Measurements from ENCODE around the gene NTSR2.
"Not testable (repeated sequence)": the region's sequence is repeated elsewhere in the genome, so short reads cannot be mapped to it uniquely, and the experiment has no call there.

The NTSR2 gene

DNA sequence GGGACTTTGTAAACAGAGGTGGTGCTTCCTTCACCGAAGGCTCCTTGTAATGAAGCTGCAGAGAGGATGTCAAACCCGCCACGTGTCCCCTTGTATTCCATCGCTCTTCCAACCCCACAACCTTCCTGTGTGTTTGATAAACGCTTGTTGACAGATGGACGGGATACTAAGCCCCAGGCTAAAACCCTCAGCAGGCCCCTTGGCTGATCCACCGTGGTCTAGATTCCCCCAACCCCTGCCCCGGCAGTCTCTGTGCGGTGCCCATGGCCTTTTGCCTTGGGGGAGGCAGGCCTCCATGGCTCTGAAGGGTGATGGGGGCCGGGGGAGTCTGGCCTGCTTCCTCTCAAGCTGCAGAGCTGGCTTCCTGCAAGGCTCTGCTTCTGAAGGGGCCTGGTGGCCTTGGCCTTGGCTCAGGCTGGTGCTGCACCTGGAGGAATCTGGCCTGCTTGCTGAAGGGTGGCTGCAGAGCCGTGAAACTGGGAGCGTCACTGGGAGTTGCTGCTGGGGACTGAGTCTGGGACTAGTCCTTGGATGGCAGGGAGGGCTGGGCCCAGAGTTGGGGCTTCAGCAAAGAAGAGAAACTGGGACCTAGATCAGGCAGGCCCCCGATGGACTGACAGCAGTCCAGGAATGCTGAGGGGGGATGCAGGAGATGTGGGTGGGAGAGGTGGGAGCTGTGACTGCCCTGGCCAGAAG lies 9.6 kb upstream of the NTSR2 start:
- DNase-seq (ENCODE audit: low read depth in 2 of 2): no peak

DNA sequence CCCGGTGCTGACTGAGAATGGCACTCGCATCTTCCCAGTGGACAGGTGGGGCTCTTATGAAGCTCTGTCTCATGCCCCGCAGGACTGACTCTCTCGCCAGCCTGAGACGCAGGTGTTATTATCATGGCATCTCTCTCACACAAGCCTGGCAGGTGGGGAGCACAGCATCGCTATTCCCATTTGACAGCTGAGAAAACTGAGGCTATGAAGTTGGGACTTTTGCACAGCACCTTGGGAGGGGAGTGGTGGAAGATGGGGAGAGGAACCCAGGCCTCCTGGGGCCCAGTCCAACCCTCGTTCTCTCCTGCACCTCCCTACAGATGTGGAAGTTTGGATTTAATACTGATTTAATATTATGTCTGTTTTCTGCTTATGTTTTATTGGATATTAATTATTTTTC lies 9.0 kb upstream of the NTSR2 start:
- DNase-seq (ENCODE audit: low read depth in 2 of 2): no peak

DNA sequence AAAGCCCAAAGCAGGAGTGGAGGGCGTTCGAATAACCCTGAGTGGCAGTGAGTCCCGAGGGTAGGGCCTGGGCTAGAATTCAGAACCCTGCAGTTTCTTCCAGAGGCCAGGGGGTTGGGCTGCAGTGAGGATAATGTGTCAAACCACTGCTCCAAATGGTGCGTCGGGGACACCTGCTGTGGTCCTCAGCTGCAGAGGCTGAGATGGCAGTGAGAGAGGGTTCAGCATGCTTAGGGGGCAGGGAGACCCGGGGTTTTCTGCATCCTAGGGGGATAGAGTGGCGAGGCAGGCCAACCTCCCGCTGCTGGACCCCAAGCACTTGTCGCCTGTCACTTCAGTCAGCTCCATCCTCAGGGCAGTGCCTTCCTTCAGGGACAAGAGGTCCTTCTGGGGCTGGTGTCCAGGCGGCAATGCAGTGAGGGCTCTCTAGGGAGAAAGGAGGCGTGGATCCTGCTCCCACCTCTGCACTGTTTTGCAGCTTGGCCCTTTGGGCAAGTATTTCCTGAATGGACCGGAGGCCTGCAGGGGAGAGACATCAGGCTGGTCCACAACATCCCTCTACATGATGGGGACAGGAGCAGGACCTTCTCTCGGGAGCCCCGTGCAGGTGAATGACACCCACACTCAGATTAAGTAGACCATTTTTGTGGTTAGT lies 8.4 kb upstream of the NTSR2 start:
- no peak for DNase-seq (ENCODE audit: low read depth in 2 of 2)

DNA sequence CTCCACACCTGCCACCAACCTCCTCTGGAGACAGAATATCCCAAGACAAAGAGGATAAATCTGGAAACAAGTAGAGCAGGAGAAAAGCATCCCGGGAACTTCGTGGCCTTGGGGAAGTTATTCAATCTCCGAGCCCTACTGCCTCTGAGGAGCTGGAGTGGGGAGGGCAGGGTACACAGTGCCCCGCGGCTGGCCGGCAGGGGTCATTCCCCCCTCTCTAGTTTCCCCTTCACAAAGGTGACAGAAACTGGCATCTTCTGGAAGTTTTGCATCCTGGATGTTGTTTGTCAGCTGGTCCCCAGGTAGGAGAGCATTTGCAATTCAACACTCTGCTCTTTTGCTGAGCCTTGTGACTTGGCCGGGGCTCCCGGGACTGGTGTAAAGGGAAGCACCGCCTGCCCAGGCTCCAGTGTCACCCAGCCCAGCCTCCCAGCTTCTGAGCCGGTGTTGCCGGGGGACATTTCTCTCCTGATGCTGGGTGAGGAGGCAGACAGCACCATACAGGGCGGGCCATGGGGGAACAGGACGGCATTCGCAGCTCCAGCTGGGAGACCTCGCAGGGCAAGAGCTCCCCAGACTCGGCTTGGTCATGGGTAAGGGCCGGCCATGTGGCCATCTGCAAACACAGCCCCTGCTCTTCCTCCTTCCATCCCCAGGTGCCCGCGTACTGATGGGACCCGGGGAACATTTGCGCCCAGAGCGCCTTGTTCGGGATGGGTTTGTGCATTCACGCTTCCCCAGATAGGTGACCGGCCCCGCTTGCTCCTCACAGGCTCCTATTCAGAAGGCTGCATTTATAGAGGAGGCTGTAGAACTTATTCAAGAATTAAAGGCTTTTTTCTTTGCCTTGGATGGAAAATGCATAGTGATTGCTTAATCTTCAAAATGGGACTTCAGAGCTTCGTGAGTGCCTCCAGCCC lies 7.4 kb upstream of the NTSR2 start:
- DNase-seq (ENCODE audit: low read depth in 2 of 2): no peak

DNA sequence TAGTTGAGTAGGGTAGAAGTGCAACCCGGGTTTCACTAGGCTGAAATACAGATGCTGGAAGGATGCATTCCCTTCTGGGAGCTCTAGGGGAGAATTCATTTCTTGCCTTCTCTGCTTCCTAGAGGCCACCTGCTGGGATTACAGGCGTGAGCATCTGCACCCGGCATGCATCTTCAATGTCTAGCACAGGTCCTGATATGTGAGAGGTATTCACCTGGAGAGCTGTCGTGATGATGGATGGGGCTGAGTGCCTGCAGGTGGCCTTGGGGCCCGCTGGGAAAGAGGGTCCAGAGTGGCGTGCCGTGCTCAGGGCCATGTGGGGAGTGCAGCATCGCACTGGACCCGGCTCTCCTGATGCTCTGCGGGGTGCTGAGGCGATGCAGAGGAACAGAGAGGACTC lies 6.6 kb upstream of the NTSR2 start:
- DNase-seq (ENCODE audit: low read depth in 2 of 2): no peak

DNA sequence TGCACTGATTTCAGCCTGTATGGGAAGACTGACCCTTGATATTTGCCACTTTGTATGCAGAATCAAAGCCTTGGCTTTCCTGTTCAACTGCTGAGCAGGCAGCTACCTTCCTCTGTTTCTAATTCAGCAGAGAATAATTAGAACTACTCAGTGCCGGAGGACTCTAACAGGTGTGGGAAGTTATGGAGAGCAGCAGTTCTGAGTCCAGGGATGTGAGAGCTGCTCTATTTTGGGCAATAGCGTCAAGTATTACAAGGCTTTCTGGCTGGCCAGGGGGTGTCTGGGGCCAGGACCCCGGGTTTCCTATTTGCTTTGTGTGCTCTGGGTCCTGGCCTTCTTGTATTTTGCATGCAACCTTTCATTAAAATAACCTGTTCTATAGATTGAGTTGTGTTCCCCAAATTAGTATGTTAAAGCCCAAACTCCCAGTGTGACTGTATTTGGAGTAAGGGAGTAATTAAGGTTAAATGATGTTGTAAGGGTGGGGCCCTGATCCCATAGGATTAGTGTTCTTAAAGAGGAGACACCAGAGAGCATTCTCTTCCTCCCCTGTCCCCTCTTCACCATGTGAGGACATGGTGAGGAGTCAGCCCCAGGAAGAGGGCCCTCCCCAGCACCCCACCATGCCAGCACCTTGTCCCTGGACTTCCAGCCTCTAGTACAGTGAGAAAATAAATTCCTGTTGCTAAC lies 5.6 kb upstream of the NTSR2 start:
- no peak for DNase-seq (ENCODE audit: low read depth in 2 of 2)

DNA sequence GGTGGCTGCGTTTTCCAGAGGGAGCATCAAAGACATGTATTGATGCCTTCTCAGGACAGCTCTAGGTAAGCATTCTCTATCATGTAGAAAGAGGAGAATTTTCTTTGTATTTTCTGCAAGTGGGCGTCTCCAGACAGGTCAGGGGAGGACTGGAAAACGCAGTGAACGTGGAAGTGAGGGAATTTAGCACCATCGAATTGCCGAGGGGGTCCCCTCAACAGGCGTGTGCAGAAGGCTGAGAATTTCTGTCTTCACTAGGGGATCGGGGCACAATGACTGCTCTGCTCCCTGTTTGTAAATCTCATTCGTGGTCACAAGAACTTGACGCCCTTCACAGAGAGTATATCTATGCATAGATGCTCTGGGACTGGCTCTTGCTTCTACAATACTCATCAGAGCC lies 5.0 kb upstream of the NTSR2 start:
- DNase-seq (ENCODE audit: low read depth in 2 of 2): no peak

DNA sequence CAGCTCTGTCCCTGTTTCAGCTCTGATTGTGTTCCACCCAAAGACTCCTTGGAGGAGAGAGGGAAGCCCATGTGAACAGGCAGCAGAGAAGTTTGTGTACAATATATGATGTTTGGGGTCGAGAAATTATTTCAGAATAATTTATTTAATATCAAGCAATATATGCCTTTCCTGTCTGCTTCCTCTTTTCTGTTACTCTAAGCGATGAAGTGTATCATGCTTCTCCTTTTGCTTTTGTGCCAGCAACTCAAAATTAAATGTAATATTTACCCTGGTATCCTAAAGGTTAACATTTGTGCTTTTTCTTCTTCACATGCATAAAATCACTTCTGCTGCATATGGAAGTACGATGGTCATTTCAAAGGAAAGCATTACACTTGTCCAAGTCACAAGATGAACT lies 2.4 kb upstream of the NTSR2 start:
- DNase-seq (ENCODE audit: low read depth in 2 of 2): no peak

DNA sequence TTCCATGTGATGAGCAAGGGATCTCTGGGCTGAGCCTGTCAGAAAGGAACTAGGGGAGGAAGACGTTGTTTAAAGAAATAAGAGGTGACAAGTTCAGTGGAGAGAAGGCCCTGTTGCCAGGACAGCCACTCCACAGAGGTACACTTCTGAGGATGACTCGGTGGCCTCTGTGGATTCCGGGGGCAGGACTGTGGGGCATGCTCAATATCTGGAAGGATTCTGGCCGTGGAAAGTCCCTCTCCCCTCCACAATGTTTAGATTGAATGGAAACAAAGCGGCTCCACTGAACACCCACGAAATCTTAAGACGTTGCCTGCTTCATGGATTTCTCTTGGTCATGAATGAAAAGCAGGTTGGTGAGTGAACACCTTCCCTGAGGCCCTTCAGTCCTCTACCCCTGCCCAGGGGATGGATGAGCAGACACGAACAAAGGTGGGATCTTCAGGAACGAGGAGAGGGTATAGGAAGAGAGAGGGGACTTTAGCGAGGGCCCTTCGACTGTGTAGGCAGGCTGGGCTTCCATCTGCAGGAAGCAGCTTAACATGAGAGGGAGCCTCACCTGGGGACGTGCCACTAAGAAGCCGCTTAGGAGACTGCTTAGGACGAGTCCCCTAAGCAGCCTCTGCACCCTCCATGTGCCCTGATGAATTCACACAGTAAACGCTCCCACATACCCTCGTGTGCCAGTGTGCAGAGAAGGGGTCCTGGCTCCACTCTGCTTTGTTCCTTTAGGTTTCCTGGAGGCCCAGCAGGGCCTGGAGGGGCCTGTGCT lies 1.9 kb downstream of the NTSR2 start:
- no peak for DNase-seq (ENCODE audit: low read depth in 2 of 2)

DNA sequence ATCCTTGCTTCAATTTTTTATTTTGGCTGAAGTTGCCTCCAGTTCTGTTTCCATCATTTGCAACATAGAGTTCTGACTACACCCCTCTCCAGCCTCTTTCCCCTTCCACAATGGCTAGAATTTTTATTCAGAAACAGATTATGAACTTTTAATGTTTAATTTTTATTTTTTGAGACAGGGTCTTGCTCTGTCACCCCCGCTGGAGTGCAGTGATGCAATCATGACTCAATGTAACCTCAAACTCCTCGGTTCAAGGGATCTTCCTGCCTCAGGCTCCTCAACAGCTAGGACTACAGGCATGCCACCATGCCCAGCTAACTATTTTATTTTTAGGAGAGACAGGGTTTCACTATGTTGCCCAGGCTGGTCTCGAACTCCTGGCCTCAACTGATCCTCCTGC lies 2.8 kb downstream of the NTSR2 start:
- DNase-seq (ENCODE audit: low read depth in 2 of 2): no peak

DNA sequence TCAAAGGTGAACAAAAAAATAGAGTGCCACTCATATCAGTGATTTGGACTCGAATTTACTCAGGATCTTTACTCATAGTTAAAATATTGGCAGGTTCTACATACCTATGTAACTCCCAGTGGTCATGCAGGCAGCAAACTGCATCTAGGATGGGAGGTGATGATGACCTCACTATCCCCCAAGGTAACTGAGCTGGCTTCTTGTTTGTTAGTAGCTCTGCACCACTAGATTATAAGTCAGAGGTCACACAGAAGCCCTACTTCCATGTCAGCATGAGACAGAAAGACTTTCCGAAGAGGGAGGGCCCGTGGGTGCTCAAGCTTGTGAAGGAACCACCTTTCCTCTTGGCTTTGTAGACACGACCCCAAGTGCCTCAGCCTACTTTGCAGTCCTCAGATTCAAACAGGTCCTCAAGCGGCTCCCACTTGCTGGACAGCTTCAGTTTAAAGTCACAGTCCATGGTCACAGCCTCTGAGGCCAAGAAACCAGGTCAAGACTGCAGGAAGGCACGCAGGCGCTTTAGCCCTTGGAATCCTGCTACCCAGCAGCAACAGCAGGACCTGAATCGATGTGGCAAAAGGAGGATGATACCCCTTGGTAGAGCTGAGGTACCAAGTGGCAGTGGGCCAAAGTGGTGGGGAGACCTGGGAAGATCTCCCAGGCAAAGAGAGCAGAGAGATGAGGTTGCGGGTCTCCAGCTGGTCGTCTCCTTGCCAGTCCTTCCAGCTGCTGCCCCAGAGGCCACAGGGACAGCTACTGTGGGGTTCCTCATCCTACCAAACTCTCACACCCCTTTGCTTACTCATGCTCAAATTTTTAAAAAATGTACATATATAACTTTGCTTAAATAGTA lies 4.3 kb downstream of the NTSR2 start:
- no peak for DNase-seq (ENCODE audit: low read depth in 2 of 2)

DNA sequence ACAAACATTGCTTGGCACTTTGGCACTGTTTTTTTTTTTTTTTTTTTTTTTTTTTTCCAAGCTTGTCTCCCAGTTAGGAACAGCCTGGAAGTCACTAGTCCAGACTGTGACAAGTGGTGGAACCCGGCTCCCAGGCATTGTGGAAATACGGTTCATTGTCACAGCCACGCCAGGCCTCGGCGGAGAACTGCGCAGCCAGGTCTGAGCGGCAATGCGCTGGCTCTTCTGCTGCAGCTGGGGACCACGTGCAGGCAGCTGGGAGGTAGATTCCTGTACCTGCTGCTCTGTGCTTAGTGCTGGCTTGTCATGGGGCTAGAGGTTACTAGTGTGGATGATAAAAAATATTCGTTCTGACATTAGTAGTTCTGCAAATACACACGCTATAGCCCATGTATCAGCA lies 5.0 kb downstream of the NTSR2 start:
- DNase-seq (ENCODE audit: low read depth in 2 of 2): no peak

DNA sequence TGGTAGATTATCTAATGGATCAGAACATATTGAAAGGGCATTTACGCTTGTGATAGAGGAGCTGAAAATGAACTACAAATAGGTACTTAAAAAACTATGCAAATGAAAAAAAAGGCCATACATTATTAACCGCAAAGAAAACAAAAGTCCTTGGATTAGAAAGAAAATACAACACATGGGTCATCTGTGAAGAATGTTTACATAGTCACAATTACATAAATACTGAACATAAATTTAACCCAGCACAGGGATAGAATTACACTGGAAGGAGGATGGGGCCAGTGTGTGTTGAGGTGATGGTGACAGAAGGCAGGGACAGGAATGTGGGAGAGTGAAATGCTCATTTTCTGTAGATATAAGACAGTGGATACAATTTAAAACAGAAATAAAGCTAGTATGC lies 6.6 kb downstream of the NTSR2 start:
- DNase-seq (ENCODE audit: low read depth in 2 of 2): no peak

DNA sequence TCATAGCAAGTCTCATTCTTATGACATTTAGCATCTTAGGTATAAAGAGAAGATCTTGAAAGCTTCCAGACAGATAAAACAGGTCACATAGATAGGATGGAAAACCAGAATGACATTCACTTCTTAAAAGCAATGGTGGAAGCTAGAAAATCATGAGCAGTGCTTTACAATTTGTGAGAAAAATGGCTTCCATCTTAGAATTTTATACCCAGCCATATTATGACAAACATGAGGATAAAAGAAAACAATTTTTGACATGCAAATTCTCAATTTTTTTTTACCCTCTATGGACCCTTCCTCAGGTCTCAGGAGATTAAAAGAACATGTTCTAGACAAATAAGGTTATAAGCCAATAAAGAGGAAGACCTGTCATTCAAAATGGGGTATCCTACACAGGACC lies 7.1 kb downstream of the NTSR2 start:
- no peak for DNase-seq (ENCODE audit: low read depth in 2 of 2)

DNA sequence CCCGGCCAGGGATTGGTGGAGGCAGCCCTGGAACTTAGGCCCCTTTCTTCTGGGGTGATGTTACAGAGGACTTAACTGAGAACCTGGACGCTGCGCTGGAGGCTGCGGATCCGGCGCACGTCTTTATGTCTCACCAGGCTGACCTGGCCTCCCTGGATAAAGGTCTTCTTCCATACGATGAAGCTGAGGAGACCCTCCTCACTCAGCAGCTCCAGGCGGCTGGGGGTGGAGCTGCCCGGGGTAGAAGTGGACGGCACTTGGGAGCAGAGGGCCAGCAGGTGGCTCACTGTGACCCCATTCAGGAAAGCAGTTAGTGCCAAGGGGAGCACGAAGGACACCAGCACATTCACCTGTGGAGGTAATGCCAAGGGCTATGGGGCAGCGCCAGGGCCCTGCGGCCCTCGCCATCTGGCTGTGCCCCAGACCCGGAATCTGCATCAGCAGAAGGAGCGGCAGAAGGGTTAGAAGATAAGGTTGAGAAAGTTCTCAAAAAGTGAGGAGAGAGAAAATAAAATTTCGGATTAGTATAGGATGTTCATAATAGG lies 8.0 kb downstream of the NTSR2 start:
- DNase-seq (ENCODE audit: low read depth in 2 of 2): no peak

DNA sequence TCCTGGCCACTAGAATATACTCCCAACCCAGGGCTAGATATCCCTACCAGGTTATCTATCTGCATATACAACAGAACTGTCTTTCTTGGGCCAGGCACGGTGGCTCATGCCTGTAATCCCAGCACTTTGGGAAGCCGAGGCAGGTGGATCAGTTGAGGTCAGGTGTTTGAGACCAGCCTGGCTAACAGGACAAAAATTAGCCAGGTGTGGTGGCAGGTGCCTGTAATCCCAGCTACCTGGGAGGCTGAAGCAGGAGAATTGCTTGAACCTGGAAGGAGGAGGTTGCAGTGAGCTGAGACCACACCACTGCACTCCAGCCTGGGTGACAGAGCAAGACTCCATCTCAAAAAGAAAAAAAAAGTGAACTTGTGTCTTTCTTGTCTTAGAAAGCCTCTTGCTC lies 9.6 kb downstream of the NTSR2 start:
- DNase-seq (ENCODE audit: low read depth in 2 of 2): not testable (repeated sequence)

DNA sequence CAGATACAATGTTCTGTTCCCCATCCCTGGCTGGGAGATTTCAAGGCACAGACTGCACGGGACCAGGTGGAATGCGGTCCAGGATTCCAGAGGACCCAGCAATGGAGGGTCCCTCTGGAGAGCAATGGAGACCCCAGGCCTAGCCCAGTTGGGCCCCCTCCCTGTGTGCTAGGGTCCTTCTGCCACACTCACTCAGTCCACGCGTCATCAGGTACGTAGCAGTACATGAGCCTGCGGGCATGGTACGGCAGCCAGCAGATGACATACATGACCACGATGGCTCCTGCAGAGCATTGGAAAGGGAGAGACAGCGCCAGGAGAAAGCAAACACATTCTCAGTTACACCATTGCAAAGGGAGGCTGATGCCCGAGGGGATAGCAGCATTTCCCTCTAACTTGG lies 10.1 kb downstream of the NTSR2 start:
- DNase-seq (ENCODE audit: low read depth in 2 of 2): no peak

DNA sequence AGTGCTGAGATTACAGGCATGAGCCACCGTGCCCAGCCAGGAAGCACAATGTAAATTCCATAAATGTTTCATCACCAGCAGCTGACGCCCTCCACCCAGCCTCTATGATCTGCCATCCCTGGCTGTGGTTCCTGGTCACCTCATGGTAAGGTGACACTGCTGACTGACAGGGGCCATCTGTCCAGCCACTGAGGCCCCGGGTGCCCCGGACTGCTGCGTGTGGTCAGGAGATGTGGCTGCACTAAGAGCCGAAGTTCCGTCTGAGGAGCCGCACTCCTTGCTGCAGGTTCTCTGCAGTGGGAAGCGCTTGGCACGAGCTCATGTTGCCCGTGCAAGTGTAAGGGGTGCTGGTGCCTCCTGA lies 10.9 kb downstream of the NTSR2 start:
- DNase-seq (ENCODE audit: low read depth in 2 of 2): no peak

DNA sequence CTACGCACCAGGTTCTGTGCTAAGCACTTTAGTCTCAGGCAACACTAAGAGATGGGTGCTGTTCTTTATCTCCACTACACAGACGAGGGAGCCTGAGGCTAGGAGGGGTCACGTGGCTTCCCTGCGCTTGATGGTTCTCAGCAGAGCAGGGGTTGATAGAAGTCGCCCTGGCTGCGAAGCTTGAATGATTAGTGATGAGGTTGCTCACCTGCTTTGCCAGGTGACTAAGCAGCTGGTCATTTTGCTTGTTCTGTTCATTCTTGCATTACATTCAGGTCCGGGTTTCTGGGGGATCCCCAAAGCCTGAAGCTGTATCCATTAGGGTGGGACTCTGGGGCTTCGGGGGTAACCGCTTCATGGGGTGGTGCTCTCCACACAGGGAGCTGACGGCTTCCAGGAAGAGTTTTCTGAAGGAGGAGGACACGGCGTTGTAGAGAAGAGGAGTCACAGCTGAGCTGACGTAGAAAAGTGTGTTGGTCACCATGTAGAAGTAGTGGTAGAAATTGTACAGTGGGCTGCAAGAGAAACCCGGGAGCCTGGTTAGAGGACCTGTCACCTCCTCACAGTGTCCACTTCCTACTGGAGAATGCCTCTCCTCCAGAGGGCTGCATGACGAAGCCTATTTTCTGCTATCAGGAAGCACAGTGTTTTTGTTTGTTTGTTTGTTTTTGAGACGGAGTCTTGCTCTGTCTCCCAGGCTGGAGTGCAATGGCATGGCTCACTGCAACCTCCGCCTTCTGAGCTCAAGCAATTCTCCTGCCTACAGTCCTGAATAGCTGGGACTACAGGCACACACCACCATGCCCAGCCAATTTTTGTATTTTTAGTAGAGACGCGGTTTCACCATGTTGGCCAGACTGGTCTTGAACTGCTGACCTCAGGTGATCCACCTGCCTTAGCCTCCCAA lies 11.5 kb downstream of the NTSR2 start:
- DNase-seq (ENCODE audit: low read depth in 2 of 2): no peak

Measured in stimulated activated CD8-positive, alpha-beta memory T cell treated with anti-CD3 and anti-CD28 coated beads, Interleukin-2, amount 100 ng/mL, for 48 hours (primary cell).